ENCODE data around the gene ANTXRL. TPM values are rescaled to one million over a fixed set of nuclear protein-coding genes. Genes with fewer than 3 reads are reported as not detected.

ANTXRL gene
- total RNA-seq, 4 donors from 2014 or later, result not detected

DNA sequence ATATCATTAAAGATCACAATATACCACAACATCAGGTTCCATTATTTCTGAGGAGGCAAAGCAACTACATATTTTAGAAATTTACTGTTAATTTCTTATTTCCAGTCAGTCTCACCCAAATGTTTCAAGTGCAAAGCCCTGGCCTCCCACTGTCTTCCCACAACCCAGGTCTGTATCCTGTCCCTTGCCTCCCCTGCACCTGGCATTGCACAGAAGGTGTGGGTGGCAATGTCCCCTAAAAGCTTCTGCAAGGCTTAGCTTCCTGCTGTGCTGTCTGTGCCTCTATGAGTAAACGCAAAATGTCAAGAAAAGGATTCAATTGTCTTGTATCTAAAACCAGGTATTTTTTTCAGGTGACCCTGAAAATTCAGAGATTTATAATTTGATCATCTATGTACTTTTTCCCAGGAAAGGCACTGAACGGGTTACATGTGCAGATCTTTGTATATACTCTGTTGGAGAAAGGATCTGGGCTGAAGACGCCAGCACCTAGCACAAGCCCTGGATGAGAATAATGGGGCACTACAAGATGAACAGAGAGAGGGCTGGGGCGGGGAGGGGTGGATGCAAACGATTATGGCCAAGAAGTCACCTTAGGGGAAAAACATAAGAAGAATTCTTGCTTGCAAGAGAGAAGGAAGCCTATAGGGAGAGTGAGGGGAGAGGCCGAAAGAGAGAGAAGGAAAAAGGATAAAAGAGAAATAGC, 3.1 kb upstream of the ANTXRL start:
- Histone ChIP-seq H3K27me3 (no peaks in the 10 kb centered on the region), H3K9me3 (no peaks in the 10 kb centered on the region), H3K4me1 (peaks cover 5 to 22% (median 12%) of the 10 kb centered on the region in 4 donors), H3K27ac (peak overlapping the region in 3 of 4 donors; percentile 87 to 90 (median 90)), H3K4me3 (peak overlapping the region; percentile 56 to 75 (median 68)), H3K36me3 (no peaks in the 10 kb centered on the region)
- TF ChIP-seq POLR2A (IDR thresholded peaks at IDR 0.05) (no peak), EP300 (IDR thresholded peaks at IDR 0.05) (no peak)
- TF ChIP-seq, protein P1, sequence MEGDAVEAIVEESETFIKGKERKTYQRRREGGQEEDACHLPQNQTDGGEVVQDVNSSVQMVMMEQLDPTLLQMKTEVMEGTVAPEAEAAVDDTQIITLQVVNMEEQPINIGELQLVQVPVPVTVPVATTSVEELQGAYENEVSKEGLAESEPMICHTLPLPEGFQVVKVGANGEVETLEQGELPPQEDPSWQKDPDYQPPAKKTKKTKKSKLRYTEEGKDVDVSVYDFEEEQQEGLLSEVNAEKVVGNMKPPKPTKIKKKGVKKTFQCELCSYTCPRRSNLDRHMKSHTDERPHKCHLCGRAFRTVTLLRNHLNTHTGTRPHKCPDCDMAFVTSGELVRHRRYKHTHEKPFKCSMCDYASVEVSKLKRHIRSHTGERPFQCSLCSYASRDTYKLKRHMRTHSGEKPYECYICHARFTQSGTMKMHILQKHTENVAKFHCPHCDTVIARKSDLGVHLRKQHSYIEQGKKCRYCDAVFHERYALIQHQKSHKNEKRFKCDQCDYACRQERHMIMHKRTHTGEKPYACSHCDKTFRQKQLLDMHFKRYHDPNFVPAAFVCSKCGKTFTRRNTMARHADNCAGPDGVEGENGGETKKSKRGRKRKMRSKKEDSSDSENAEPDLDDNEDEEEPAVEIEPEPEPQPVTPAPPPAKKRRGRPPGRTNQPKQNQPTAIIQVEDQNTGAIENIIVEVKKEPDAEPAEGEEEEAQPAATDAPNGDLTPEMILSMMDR (IDR thresholded peaks at IDR 0.05), result no peak
- no peak for DNase-seq (ENCODE audit: low spot score in 2 of 2)
- 38 to 42% methylated on average over 6 of the region's 6 CpGs for WGBS, 2 donors

DNA sequence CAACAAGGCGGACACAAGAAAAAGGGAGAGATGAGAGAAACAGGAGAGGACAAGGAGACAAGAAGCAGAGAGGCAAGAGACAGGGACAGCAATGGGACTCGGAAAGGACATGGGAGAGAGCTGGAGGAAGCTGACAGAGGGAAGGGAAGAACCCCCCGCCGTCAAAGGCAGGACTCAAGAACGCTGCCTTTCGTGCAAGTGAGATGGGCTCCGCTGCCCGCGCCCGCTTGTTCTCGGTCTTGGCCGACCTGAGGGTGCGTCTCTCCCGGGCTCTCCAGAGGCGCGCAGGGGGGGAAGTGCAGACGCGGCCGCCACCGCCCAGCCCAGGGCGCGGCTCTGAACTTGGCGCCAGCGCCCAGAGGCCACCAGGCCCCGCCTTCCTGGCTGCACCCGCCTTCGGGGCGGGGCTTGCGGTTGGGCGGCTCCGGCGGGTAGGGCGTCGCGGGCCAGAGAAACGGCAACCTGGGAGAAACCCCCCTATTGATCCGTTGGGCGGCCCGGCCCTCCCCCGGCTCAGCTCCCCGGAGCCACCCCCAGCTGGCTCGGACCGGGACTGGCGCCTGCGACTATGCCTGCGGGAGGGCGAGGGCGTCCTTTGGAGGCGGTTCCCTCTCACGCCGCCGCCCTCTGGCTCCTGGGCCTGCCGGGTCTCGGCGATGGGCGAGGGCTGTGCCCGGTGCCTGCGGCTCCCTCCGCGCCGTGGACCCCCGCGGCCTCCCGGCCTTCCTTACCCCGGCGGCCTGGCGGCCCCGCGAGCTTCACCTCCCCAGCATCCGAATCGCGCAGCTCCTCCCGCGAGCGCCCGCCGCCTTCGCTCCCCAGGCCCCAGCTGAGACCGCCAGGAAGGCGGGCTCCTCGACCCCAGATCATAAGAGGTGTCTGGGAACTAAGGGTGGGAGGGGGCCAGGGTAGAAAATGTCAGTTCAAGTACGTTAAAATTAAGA, 2.2 kb upstream of the ANTXRL start:
- Histone ChIP-seq H3K27me3 (no peaks in the 10 kb centered on the region), H3K36me3 (no peaks in the 10 kb centered on the region), H3K27ac (peak overlapping the region; percentile 68 to 90 (median 88)), H3K9me3 (no peaks in the 10 kb centered on the region), H3K4me1 (peaks cover 5 to 22% (median 12%) of the 10 kb centered on the region in 4 donors), H3K4me3 (peak overlapping the region; percentile 56 to 75 (median 68))
- peak in 1 of 2 donors; percentile 78 for TF ChIP-seq EP300 (IDR thresholded peaks at IDR 0.05)
- TF ChIP-seq, protein P1 (IDR thresholded peaks at IDR 0.05), result peak in 2 of 5 experiments; percentile 14 to 35
- peak in 1 of 2 donors; percentile 15 for TF ChIP-seq POLR2A (IDR thresholded peaks at IDR 0.05)
- 1% methylated on average over 28 to 63 of the region's 82 CpGs for WGBS, 2 donors
- peak; percentile 72 to 76 for DNase-seq (ENCODE audit: low spot score in 2 of 2)

DNA sequence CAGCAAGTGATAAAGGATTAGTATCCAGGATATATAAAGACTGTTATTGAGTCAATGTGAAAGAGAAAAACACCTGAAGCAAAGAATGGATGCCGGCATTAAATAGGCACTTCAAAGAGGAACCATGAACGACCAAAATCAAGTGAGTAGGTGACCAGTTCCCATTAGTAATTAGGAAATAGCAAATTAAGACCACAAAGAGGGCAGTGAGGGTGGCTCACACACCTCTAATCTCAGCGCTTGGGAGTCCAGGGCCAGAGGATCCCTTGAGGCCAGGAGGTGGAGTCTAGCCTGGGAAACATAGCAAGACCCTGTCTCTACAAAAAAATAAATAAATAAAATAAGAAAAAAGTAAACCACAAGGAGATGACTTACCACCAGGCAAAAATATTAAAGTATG, 1.5 kb upstream of the ANTXRL start:
- WGBS, 2 donors, result 46 to 66% methylated on average over 3 of the region's 3 CpGs

DNA sequence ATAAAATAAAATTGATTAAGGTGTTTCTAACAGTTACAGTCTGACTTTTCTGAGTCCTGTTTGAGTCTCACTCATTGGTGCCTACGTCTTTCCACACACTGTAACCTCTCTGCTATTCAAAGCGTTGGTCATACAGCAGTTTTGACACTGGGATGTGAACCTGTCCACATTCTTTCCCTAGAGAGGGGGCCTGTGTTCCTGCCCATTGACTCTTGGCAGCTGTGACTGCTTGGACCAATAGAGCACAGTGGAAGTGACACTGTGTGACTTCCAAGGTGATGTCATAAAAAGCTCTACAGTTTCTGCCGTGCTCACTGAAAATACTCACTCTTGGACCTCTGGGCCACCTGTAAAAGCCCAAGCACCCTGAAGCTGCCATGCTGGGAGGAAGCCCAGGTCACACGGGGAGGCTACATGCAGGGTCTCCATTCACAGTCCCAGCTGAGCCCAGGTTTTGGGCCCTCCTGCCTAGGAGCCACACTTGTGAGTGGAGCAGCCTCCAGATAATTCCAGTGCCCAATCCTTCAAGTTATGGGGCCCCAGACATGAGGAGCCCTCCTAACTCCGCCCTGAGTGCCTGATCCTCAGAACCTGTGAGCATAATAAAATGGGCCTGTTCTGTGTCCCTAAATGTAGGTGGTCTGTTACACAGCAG, 704 bp upstream of the ANTXRL start:
- Histone ChIP-seq H3K4me1 (peaks cover 5 to 22% (median 12%) of the 10 kb centered on the region in 4 donors), H3K27me3 (no peaks in the 10 kb centered on the region), H3K4me3 (no peak overlapping the region), H3K27ac (no peak overlapping the region), H3K9me3 (no peaks in the 10 kb centered on the region), H3K36me3 (no peaks in the 10 kb centered on the region)
- TF ChIP-seq POLR2A (IDR thresholded peaks at IDR 0.05) (no peak), EP300 (IDR thresholded peaks at IDR 0.05) (no peak)
- TF ChIP-seq, protein P1 (IDR thresholded peaks at IDR 0.05), result no peak
- WGBS, 2 donors, result 89 to 100% methylated on average over 5 of the region's 5 CpGs
- no peak for DNase-seq (ENCODE audit: low spot score in 2 of 2)

More for the DNA sequence above, 1.5 kb upstream of the ANTXRL start:
- Histone ChIP-seq H3K4me3 (peak overlapping the region; percentile 56 to 75 (median 68)), H3K36me3 (no peaks in the 10 kb centered on the region), H3K9me3 (no peaks in the 10 kb centered on the region), H3K27ac (peak overlapping the region in 3 of 4 donors; percentile 68 to 90 (median 90)), H3K4me1 (peaks cover 5 to 22% (median 12%) of the 10 kb centered on the region in 4 donors), H3K27me3 (no peaks in the 10 kb centered on the region)
- no peak for DNase-seq (ENCODE audit: low spot score in 2 of 2)
- no peak for TF ChIP-seq EP300 (IDR thresholded peaks at IDR 0.05)
- TF ChIP-seq, protein P1 (IDR thresholded peaks at IDR 0.05), result no peak

Measured in tibial nerve (tissue), 4 donors.